Panc1 (cell line): ENCODE data around the gene PCGF1. TPM values are rescaled to one million over a fixed set of nuclear protein-coding genes. Genes with fewer than 3 reads are reported as not detected.

ENCODE experiments used
- ATAC-seq: fragments of 200-7000 bp; cut with Tn5 transposase; 2 replicates; pipeline ENCODE4 v1.9.1; 2020; ENCODE audit warnings: mild to moderate bottlenecking, moderate library complexity
- BruUV-seq: library from RNA; stranded (reverse); fragments of 400-500 nt; replicated peaks from 2 replicates; lab custom pipeline; 2021; lab: Mats Ljungman, UMichigan
- CTCF ChIA-PET: fragments of 300-600 bp; sonication (Branson Sonifier 250); formaldehyde crosslinking; loops from one replicate; lab custom pipeline; 2022; ENCODE audit warnings: antibody characterized with exemption; lab: Charles Lee
- POLR2A ChIA-PET: fragments of 300-600 bp; sonication (Branson Sonifier 250); formaldehyde crosslinking; loops from one replicate; lab custom pipeline; 2022; ENCODE audit warnings: antibody characterized with exemption; lab: Charles Lee
- DNase-seq: peaks from one replicate; pipeline ENCODE4 v3.0.0-alpha.2; 2010; ENCODE audit warnings: low read depth, low spot score
- H3K27ac ChIP-seq: 2 replicates; pipeline ENCODE4 v1.5.1; 2011; ENCODE audit warnings: mild to moderate bottlenecking, low read length, inconsistent platforms
- H3K27me3 ChIP-seq: fragments of 200-500 bp; sonication (Bioruptor generic); 2 replicates; pipeline ENCODE4 v1.6.0; 2014; ENCODE audit warnings: low read length, inconsistent platforms; ENCODE audit not compliant: control insufficient read depth, insufficient read depth
- H3K36me3 ChIP-seq: fragments of 200-500 bp; sonication (Bioruptor generic); 2 replicates; pipeline ENCODE4 v1.5.1; 2014; ENCODE audit warnings: inconsistent platforms, mild to moderate bottlenecking, low read length, moderate library complexity; ENCODE audit not compliant: control insufficient read depth, insufficient read depth
- H3K4me1 ChIP-seq: 2 replicates; pipeline ENCODE4 v1.5.1; 2011; ENCODE audit warnings: inconsistent platforms, mild to moderate bottlenecking, low read length, moderate library complexity; ENCODE audit not compliant: control insufficient read depth, insufficient read depth
- H3K4me3 ChIP-seq, 2 experiments: 2 replicates each; pipeline ENCODE4 v1.5.1; 2011 to 2012; ENCODE audit warnings: low read depth in 2 of 2, low read length in 2 of 2, mild to moderate bottlenecking in 2 of 2, inconsistent platforms in 1 of 2, moderate library complexity in 1 of 2
- H3K9me3 ChIP-seq: fragments of 200-500 bp; sonication (Bioruptor generic); 2 replicates; pipeline ENCODE4 v1.5.1; 2014; ENCODE audit warnings: low read depth, mild to moderate bottlenecking, inconsistent platforms, low read length, moderate library complexity; ENCODE audit not compliant: control insufficient read depth, insufficient read depth
- POLR2AphosphoS5 ChIP-seq: IDR thresholded peaks from 2 replicates; pipeline ENCODE4 v1.6.1; 2012; ENCODE audit warnings: mild to moderate bottlenecking, low read depth, low read length, moderate library complexity
- SIN3A ChIP-seq: IDR thresholded peaks from 2 replicates; pipeline ENCODE4 v1.6.1; 2012; ENCODE audit warnings: low read depth, mild to moderate bottlenecking, low read length, moderate library complexity, borderline replicate concordance; ENCODE audit not compliant: insufficient read depth
- TCF7L2 ChIP-seq: IDR thresholded peaks from 2 replicates; pipeline ENCODE4 v1.6.1; 2011; ENCODE audit warnings: mild to moderate bottlenecking, low read depth, low read length, inconsistent platforms
- in situ Hi-C: cut with HindIII; loops from 2 replicates; pipeline ENCODE4 v1.10.0; 2016; ENCODE audit warnings: low sequenced_read_pairs, low pct_unique_long_range_greater_than_20kb
- intact Hi-C: fragments of 100-400 bp; cut with micrococcal nuclease; formaldehyde crosslinking; loops from one replicate; pipeline ENCODE4 v1.10.0; 2022; ENCODE audit not compliant: unreplicated experiment
- total RNA-seq: library from RNA; stranded (reverse); gene quantifications from one replicate; pipeline ENCODE4 v1.2.1, GENCODE V29; 2021; ENCODE audit not compliant: unreplicated experiment
- TF ChIP-seq, protein P1 (sequence below), 2 experiments: IDR thresholded peaks; 2 replicates each; pipeline ENCODE4 v1.6.1; 2011 to 2012; ENCODE audit warnings: low read depth in 2 of 2, control low read depth in 1 of 2, low read length in 1 of 2, mild to moderate bottlenecking in 1 of 2, moderate library complexity in 1 of 2; ENCODE audit not compliant: insufficient read depth in 1 of 2
- TF ChIP-seq, protein P2 (sequence below): fragments of 450-650 bp; IDR thresholded peaks from 2 replicates; pipeline ENCODE4 v1.5.1; 2017; ENCODE audit warnings: mild to moderate bottlenecking

The PCGF1 gene
- total RNA-seq, 1 experiment from 2014 or later: 36.8 TPM

DNA sequence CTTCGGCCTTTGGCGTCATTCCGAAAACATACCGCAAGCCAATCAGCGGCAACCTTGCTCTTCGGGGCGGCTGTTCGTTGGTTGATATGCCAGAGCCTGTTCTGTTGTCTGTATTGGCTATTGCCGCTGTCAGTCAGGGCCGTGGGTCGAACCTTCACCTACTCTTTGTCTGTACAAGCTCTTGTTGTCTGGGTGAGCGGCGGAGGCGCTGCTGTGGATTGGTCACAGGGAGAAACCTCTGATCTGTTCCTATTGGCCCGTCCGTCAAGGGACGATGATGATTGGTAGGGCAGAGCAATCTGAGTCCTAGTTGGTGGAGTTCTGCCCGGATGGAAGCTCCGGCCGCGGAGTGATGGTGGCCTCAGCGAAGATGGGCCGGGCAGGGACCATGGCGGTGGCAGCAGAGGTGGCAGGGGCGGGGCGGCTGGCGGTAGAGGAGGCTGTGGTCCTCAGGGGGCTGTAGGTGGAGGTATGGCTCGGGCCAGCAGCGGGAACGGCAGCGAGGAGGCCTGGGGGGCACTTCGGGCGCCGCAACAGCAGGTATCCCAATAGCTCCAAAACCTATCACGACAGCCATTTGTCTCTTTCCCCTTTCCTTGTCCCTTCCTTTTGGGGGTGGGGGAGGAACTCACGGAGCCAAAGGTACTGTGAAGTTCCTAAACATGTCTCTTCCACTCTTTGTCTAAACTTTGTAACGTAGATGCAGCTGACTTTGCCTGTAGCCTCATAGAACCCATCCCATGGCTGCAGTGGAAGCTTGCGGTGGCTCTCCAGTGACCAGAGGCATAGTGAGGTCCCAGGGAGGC, 49.2 kb downstream of the PCGF1 start, which contains the start of gene WBP1:
TSS of gene WBP1 (plus strand) at position 307 of the 806 bp plus-strand sequence. CDS start at position 472, 165 bp downstream.
- in situ Hi-C loops: no loop called here
- CTCF ChIA-PET: interaction anchor here (0.7 kb wide), 1 partner anchor 67 kb away, joined by 3 read pairs; no protein-coding TSS in a partner anchor
- peak; percentile 100 for DNase-seq
- TF ChIP-seq POLR2AphosphoS5: peak; percentile 9
- TF ChIP-seq, protein P1, sequence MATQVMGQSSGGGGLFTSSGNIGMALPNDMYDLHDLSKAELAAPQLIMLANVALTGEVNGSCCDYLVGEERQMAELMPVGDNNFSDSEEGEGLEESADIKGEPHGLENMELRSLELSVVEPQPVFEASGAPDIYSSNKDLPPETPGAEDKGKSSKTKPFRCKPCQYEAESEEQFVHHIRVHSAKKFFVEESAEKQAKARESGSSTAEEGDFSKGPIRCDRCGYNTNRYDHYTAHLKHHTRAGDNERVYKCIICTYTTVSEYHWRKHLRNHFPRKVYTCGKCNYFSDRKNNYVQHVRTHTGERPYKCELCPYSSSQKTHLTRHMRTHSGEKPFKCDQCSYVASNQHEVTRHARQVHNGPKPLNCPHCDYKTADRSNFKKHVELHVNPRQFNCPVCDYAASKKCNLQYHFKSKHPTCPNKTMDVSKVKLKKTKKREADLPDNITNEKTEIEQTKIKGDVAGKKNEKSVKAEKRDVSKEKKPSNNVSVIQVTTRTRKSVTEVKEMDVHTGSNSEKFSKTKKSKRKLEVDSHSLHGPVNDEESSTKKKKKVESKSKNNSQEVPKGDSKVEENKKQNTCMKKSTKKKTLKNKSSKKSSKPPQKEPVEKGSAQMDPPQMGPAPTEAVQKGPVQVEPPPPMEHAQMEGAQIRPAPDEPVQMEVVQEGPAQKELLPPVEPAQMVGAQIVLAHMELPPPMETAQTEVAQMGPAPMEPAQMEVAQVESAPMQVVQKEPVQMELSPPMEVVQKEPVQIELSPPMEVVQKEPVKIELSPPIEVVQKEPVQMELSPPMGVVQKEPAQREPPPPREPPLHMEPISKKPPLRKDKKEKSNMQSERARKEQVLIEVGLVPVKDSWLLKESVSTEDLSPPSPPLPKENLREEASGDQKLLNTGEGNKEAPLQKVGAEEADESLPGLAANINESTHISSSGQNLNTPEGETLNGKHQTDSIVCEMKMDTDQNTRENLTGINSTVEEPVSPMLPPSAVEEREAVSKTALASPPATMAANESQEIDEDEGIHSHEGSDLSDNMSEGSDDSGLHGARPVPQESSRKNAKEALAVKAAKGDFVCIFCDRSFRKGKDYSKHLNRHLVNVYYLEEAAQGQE (IDR thresholded peaks at IDR 0.05; ENCODE audit: insufficient read depth in 1 of 2, low read depth in 2 of 2, low read length in 1 of 2): no peak
- Histone ChIP-seq H3K27ac (peak within 1 kb of the TSS; percentile 99), H3K4me3 (peak within 1 kb of the TSS; percentile 95 to 100), H3K27me3 (no peaks in the 10 kb centered on the region), H3K9me3 (no peaks in the 10 kb centered on the region), H3K4me1 (peaks cover 20% of the 10 kb centered on the region), H3K36me3 (peaks cover 6% of the 10 kb centered on the region; the same call in 1 of the 2 replicates)
- intact Hi-C loops: no loop called here
- POLR2A ChIA-PET: interaction anchor here (0.5 to 1.2 kb wide), 5 partner anchors 13 to 43 kb away, joined by 3 to 9 read pairs (median 4); no protein-coding TSS in a partner anchor
- peak; percentile 90 for ATAC-seq
- BruUV-seq: TSS peak; percentile 88

DNA sequence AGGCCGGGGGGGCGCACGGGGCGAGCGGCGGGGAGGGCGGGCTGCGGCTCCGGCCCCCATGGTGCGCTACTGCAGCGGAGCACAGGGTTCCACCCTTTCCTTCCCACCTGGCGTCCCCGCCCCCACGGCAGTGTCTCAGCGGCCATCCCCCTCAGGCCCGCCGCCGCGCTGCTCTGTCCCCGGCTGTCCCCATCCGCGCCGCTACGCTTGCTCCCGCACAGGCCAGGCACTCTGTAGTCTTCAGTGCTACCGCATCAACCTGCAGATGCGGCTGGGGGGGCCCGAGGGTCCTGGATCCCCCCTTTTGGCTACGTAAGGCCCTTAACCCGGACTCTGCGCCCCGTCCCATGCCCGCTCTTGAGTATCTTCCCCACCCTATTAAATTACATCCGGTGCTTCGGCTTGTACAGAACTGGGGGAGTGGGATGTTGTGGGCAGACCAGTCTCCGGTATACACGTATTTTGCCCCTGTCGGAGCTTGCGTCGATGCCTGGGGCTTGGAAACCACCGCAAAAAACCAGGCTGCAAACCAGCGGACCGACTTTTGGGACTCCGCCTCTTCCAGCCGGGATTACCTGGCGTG, 49.9 kb downstream of the PCGF1 start:
- peaks cover 20% of the 10 kb centered on the region for H3K4me1 ChIP-seq
- BruUV-seq: no TSS peak
- peak overlapping the region; percentile 90 for H3K27ac ChIP-seq
- in situ Hi-C loops (no loop called here), intact Hi-C loops (no loop called here)
- ChIA-PET CTCF (no interaction called here), POLR2A (interaction anchor here (0.6 to 1.2 kb wide), 3 partner anchors 17 to 43 kb away, joined by 3 to 4 read pairs (median 3); no protein-coding TSS in a partner anchor)
- peak; percentile 64 for ATAC-seq
- DNase-seq: no peak
- peak overlapping the region; percentile 91 to 100 for H3K4me3 ChIP-seq
- H3K36me3 ChIP-seq: peaks cover 4% of the 10 kb centered on the region; the same call in 1 of the 2 replicates
- H3K27me3 ChIP-seq: no peaks in the 10 kb centered on the region
- TF ChIP-seq POLR2AphosphoS5 (peak; percentile 59; the same call in 1 of the 2 replicates), TCF7L2 (no peak), SIN3A (no peak)
- H3K9me3 ChIP-seq: no peaks in the 10 kb centered on the region

DNA sequence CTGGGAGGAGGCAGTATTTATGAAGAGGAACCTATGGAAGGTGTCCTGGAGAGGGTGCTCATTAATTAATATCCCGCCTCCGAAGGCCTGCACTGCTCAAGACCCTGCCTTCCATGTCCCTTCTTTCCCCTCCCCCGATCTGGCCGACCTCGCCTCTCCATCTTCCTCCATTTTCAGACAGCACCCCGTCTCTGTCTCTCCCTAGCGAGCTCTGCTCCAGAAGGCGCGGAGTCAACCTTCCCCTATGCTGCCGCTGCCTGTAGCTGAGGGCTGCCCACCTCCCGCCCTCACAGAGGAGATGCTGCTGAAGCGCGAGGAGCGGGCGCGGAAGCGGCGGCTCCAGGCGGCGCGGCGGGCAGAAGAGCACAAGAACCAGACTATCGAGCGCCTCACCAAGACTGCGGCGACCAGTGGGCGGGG, 50.4 kb downstream of the PCGF1 start:
- Histone ChIP-seq H3K36me3 (peaks cover 4% of the 10 kb centered on the region; the same call in 1 of the 2 replicates), H3K4me1 (peaks cover 20% of the 10 kb centered on the region), H3K27ac (peak overlapping the region; percentile 65), H3K4me3 (peak overlapping the region; percentile 91 to 100), H3K9me3 (no peaks in the 10 kb centered on the region), H3K27me3 (no peaks in the 10 kb centered on the region)
- POLR2A ChIA-PET: no interaction called here
- CTCF ChIA-PET: no interaction called here
- intact Hi-C loops (no loop called here), in situ Hi-C loops (no loop called here)
- TF ChIP-seq, protein P1 (IDR thresholded peaks at IDR 0.05; ENCODE audit: insufficient read depth in 1 of 2, low read depth in 2 of 2, low read length in 1 of 2): no peak
- TF ChIP-seq TCF7L2 (no peak), SIN3A (no peak), POLR2AphosphoS5 (no peak)
- TF ChIP-seq, protein P2, sequence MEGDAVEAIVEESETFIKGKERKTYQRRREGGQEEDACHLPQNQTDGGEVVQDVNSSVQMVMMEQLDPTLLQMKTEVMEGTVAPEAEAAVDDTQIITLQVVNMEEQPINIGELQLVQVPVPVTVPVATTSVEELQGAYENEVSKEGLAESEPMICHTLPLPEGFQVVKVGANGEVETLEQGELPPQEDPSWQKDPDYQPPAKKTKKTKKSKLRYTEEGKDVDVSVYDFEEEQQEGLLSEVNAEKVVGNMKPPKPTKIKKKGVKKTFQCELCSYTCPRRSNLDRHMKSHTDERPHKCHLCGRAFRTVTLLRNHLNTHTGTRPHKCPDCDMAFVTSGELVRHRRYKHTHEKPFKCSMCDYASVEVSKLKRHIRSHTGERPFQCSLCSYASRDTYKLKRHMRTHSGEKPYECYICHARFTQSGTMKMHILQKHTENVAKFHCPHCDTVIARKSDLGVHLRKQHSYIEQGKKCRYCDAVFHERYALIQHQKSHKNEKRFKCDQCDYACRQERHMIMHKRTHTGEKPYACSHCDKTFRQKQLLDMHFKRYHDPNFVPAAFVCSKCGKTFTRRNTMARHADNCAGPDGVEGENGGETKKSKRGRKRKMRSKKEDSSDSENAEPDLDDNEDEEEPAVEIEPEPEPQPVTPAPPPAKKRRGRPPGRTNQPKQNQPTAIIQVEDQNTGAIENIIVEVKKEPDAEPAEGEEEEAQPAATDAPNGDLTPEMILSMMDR: no peak
- no peak for DNase-seq
- no peak for ATAC-seq
- no TSS peak for BruUV-seq
